GM23248 (cell line): ENCODE results near the gene GABBR2. TPM values are rescaled to one million over a fixed set of nuclear protein-coding genes. Genes with fewer than 3 reads are reported as not detected.

Source experiments
- DNase-seq: peaks from one replicate; pipeline ENCODE4 v3.0.0-alpha.2; 2015
- H2AFZ ChIP-seq: fragments of 200-600 bp; sonication (generic); 2 replicates; pipeline ENCODE4 v1.6.1; 2016; ENCODE audit warnings: antibody characterized with exemption
- H3F3A ChIP-seq: fragments of 200-600 bp; sonication (generic); 2 replicates; pipeline ENCODE4 v1.6.1; 2016; ENCODE audit warnings: mild to moderate bottlenecking, antibody characterized with exemption, mixed run types; ENCODE audit not compliant: insufficient read depth
- H3K27ac ChIP-seq: fragments of 200-600 bp; sonication (generic); 2 replicates; pipeline ENCODE4 v1.5.1; 2016; ENCODE audit warnings: mild to moderate bottlenecking
- H3K27me3 ChIP-seq: fragments of 200-600 bp; sonication (generic); replicated peaks from 2 replicates; pipeline ENCODE4 v1.6.1; 2016; ENCODE audit warnings: mild to moderate bottlenecking; ENCODE audit not compliant: insufficient read depth
- H3K36me3 ChIP-seq: fragments of 200-600 bp; sonication (generic); 2 replicates; pipeline ENCODE4 v1.6.1; 2016; ENCODE audit warnings: low read depth, mild to moderate bottlenecking
- H3K4me1 ChIP-seq: fragments of 200-600 bp; sonication (generic); 2 replicates; pipeline ENCODE4 v1.6.1; 2016; ENCODE audit warnings: mild to moderate bottlenecking; ENCODE audit not compliant: insufficient read depth
- H3K4me2 ChIP-seq: fragments of 200-600 bp; sonication (generic); one replicate; pipeline ENCODE4 v1.6.1; 2016; ENCODE audit warnings: mild to moderate bottlenecking; ENCODE audit not compliant: unreplicated experiment
- H3K4me3 ChIP-seq: fragments of 200-600 bp; sonication (generic); 2 replicates; pipeline ENCODE4 v1.5.1; 2016; ENCODE audit warnings: mild to moderate bottlenecking
- H3K79me2 ChIP-seq: fragments of 200-600 bp; sonication (generic); 2 replicates; pipeline ENCODE4 v1.6.1; 2016; ENCODE audit warnings: mild to moderate bottlenecking; ENCODE audit not compliant: insufficient read depth
- H3K9ac ChIP-seq: fragments of 200-600 bp; sonication (generic); 2 replicates; pipeline ENCODE4 v1.6.1; 2016; ENCODE audit warnings: mild to moderate bottlenecking
- H3K9me2 ChIP-seq: fragments of 200-600 bp; sonication (generic); 2 replicates; pipeline ENCODE4 v1.6.1; 2016; ENCODE audit warnings: mixed run types, mild to moderate bottlenecking, moderate library complexity; ENCODE audit not compliant: insufficient read depth
- H3K9me3 ChIP-seq: fragments of 200-600 bp; sonication (generic); one replicate; pipeline ENCODE4 v1.6.1; 2017; ENCODE audit warnings: low read depth
- H4K20me1 ChIP-seq: fragments of 200-600 bp; sonication (generic); 2 replicates; pipeline ENCODE4 v1.6.0; 2016; ENCODE audit not compliant: insufficient read depth
- EZH2 ChIP-seq: fragments of 200-600 bp; sonication (generic); IDR thresholded peaks from 2 replicates; pipeline ENCODE4 v1.6.1; 2018; ENCODE audit warnings: antibody characterized with exemption, mild to moderate bottlenecking; ENCODE audit not compliant: insufficient read depth, poor library complexity, severe bottlenecking
- EZH2phosphoT487 ChIP-seq: fragments of 200-600 bp; sonication (generic); IDR thresholded peaks from 2 replicates; pipeline ENCODE4 v1.6.1; 2018; ENCODE audit warnings: antibody characterized with exemption, moderate library complexity, mild to moderate bottlenecking, low read depth; ENCODE audit not compliant: insufficient read depth
- WGBS, 2 experiments: methylation state at CpG; one replicate each; pipeline ENCODE4 v1.1.6; 2015 to 2017; ENCODE audit warnings: low lambda C conversion rate in 2 of 2, low coverage in 1 of 2; ENCODE audit errors: missing lambda C conversion rate in 2 of 2; 5-methylcytosine and 5-hydroxymethylcytosine counted together
- in situ Hi-C: fragments of 300-500 bp; cut with MboI; formaldehyde crosslinking; loops from 2 replicates; pipeline ENCODE4 v1.15.0; 2020
- polyA plus RNA-seq: library from polyadenylated mRNA; unstranded; fragments of >200 nt; fragmentation: Nextera tagmentation; extraction: Ambion mirVana; gene quantifications from 2 replicates; pipeline ENCODE4 v1.2.1, GENCODE V29; 2016
- total RNA-seq: library from RNA; depleted of rRNA; stranded (reverse); fragments of >200 nt; shearing (Covaris generic); gene quantifications from 2 replicates; pipeline ENCODE4 v1.2.3, GENCODE V29; 2014

GABBR2 gene
- total and polyA plus RNA-seq, 2 experiments from 2014 or later, result 7.5 to 13.4 TPM

- WGBS, 2 experiments, result 16 to 17% methylated on average over 7 of the region's 7 CpGs
- Histone ChIP-seq H3F3A (peaks cover 39% of the 10 kb centered on the region), H3K36me3 (no peaks in the 10 kb centered on the region), H3K9me2 (no peaks in the 10 kb centered on the region), H3K79me2 (no peaks in the 10 kb centered on the region), H2AFZ (peak overlapping the region; percentile 55), H3K9me3 (no peaks in the 10 kb centered on the region), H3K4me2 (peak overlapping the region; percentile 19), H3K27ac (peak overlapping the region; percentile 75), H3K4me1 (peaks cover 41% of the 10 kb centered on the region), H3K4me3 (no peak overlapping the region), H4K20me1 (no peaks in the 10 kb centered on the region), H3K27me3 (no peaks in the 10 kb centered on the region), H3K9ac (peak overlapping the region; percentile 27; the same call in 1 of the 2 replicates)
- TF ChIP-seq EZH2 (no peak), EZH2phosphoT487 (no peak)
- in situ Hi-C loops, result no loop called here
- DNase-seq, result peak; percentile 55
Observed at GRCh38 chr9:98520221-98520960, 188.3 kb downstream of the GABBR2 start.

- H2AFZ ChIP-seq, result no peak overlapping the region
- H3K4me3 ChIP-seq, result no peak overlapping the region
- no peaks in the 10 kb centered on the region for H3K9me2 ChIP-seq
- H3F3A ChIP-seq, result peaks cover 39% of the 10 kb centered on the region
- no peaks in the 10 kb centered on the region for H3K27me3 ChIP-seq
- H3K4me1 ChIP-seq, result peaks cover 41% of the 10 kb centered on the region
- in situ Hi-C loops, result no loop called here
- DNase-seq, result no peak
- TF ChIP-seq EZH2 (no peak), EZH2phosphoT487 (no peak)
- no peaks in the 10 kb centered on the region for H3K36me3 ChIP-seq
- peak overlapping the region; percentile 27; the same call in 1 of the 2 replicates for H3K9ac ChIP-seq
- no peak overlapping the region for H3K4me2 ChIP-seq
- no peaks in the 10 kb centered on the region for H4K20me1 ChIP-seq
- WGBS, 2 experiments, result 37 to 53% methylated on average over 3 of the region's 3 CpGs
- H3K9me3 ChIP-seq, result no peaks in the 10 kb centered on the region
- peak overlapping the region; percentile 75; the same call in 1 of the 2 replicates for H3K27ac ChIP-seq
- no peaks in the 10 kb centered on the region for H3K79me2 ChIP-seq
Observed at GRCh38 chr9:98519641-98520040, 189.1 kb downstream of the GABBR2 start.

- in situ Hi-C loops, result no loop called here
- TF ChIP-seq EZH2phosphoT487 (no peak), EZH2 (no peak)
- H2AFZ ChIP-seq, result no peak overlapping the region
Observed at GRCh38 chr9:98518556-98518955, 190.2 kb downstream of the GABBR2 start.

GRCh38 chr9:98517761-98518160 is 191.0 kb downstream of the GABBR2 start:
- Histone ChIP-seq H3K27me3 (no peaks in the 10 kb centered on the region), H3K4me1 (peaks cover 35% of the 10 kb centered on the region)
- in situ Hi-C loops, result no loop called here

More at GRCh38 chr9:98518556-98518955, 190.2 kb downstream of the GABBR2 start:
- Histone ChIP-seq H3K27me3 (no peaks in the 10 kb centered on the region), H3F3A (peaks cover 39% of the 10 kb centered on the region), H3K9me3 (no peaks in the 10 kb centered on the region), H3K4me2 (no peak overlapping the region), H3K9me2 (no peaks in the 10 kb centered on the region), H3K79me2 (no peaks in the 10 kb centered on the region), H3K9ac (no peak overlapping the region), H3K36me3 (no peaks in the 10 kb centered on the region), H4K20me1 (no peaks in the 10 kb centered on the region), H3K4me3 (no peak overlapping the region), H3K27ac (no peak overlapping the region), H3K4me1 (peaks cover 41% of the 10 kb centered on the region)
- 68 to 77% methylated on average over 6 of the region's 6 CpGs for WGBS, 2 experiments
- DNase-seq, result no peak

More at GRCh38 chr9:98517761-98518160, 191.0 kb downstream of the GABBR2 start:
- Histone ChIP-seq H3K9ac (no peak overlapping the region), H3K79me2 (no peaks in the 10 kb centered on the region), H3K4me2 (no peak overlapping the region), H3K9me3 (no peaks in the 10 kb centered on the region), H3K4me3 (no peak overlapping the region), H4K20me1 (no peaks in the 10 kb centered on the region), H3K36me3 (no peaks in the 10 kb centered on the region), H3K27ac (no peak overlapping the region), H2AFZ (no peak overlapping the region), H3F3A (peaks cover 32% of the 10 kb centered on the region), H3K9me2 (no peaks in the 10 kb centered on the region)
- TF ChIP-seq EZH2 (no peak), EZH2phosphoT487 (no peak)
- no peak for DNase-seq
- WGBS, 2 experiments, result 55 to 70% methylated on average over 5 of the region's 5 CpGs
